Fibroblast of villous mesenchyme (primary cell): ENCODE measurements around the gene FLT1. TPM values are rescaled to one million over a fixed set of nuclear protein-coding genes. Genes with fewer than 3 reads are reported as not detected.

ENCODE experiments used
- DNase-seq: peaks from one replicate; pipeline ENCODE4 v3.0.0-alpha.2; 2010; ENCODE audit warnings: low read depth
- H3K4me3 ChIP-seq: 2 replicates; pipeline ENCODE4 v1.5.1; 2011; ENCODE audit warnings: low read depth, mild to moderate bottlenecking, low read length
- total RNA-seq: library from RNA; depleted of rRNA; stranded (reverse); fragments of >200 nt; gene quantifications from 2 replicates; pipeline ENCODE4 v1.2.3, GENCODE V29; 2012
- TF ChIP-seq, protein P1 (sequence below): IDR thresholded peaks from 2 replicates; pipeline ENCODE4 v1.5.1; 2012; ENCODE audit warnings: low read depth, mild to moderate bottlenecking, low read length; ENCODE audit not compliant: insufficient read depth

FLT1 gene
- total RNA-seq, 1 donor: 12.1 TPM

DNA sequence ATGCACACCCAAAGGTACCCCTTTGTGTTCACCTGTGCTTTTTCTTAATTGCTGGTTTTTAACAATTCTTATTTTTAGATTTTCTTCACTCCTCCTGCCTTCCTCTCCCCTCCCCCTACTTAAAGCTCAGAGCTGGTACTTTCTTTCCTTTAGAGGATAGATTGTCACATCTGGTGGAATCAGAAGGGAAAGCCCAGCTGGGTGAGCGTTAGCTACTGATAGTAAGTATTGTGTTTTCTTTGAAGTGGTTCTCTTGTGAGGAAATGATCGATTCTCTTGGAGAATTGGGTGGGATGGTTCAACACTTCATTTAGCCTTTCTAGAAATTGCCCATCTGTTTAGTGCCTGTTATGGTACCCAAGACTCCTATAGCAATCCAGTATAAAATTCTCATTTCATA lies 84.8 kb downstream of the FLT1 start:
- H3K4me3 ChIP-seq: no peak overlapping the region
- TF ChIP-seq, protein P1, sequence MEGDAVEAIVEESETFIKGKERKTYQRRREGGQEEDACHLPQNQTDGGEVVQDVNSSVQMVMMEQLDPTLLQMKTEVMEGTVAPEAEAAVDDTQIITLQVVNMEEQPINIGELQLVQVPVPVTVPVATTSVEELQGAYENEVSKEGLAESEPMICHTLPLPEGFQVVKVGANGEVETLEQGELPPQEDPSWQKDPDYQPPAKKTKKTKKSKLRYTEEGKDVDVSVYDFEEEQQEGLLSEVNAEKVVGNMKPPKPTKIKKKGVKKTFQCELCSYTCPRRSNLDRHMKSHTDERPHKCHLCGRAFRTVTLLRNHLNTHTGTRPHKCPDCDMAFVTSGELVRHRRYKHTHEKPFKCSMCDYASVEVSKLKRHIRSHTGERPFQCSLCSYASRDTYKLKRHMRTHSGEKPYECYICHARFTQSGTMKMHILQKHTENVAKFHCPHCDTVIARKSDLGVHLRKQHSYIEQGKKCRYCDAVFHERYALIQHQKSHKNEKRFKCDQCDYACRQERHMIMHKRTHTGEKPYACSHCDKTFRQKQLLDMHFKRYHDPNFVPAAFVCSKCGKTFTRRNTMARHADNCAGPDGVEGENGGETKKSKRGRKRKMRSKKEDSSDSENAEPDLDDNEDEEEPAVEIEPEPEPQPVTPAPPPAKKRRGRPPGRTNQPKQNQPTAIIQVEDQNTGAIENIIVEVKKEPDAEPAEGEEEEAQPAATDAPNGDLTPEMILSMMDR: no peak
- DNase-seq: no peak

DNA sequence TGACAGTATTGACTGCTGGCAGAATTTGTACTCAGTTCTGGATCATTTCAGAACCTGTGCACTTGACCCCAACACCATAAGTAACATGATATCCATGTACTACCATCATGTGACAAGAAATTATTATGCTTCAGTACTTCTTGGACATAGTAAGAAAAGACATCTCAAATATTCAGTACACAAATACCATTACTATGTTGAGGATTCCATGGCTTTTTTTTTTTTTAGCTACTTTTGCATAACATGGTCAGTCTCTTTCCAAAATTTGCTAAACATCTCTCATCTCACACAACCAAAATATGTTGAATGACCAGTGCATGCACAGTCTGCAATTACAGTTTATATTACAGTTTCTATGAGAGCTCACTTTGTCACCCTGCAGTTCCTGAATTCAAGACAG lies 85.3 kb downstream of the FLT1 start:
- no peak overlapping the region for H3K4me3 ChIP-seq
- TF ChIP-seq, protein P1: no peak
- DNase-seq: no peak

DNA sequence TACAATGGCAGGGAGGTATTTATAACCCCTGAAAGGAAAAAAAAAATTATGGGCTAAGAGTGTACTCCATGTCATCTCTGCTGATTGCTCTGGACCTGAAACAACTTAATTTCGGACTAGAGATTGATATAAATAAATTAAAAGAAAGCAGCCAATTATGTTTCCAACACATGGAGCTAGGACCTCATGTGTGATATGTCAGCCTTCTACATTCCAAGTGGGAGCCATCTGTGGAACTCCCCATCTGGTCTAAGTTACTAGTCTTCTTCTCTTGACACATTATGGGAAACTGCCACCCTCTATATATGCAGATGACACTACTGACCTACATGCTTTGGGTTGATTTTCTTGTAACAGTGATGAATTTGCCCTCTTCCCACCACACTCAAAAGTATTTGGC lies 86.1 kb downstream of the FLT1 start:
- no peak for DNase-seq
- TF ChIP-seq, protein P1: no peak
- H3K4me3 ChIP-seq: no peak overlapping the region

DNA sequence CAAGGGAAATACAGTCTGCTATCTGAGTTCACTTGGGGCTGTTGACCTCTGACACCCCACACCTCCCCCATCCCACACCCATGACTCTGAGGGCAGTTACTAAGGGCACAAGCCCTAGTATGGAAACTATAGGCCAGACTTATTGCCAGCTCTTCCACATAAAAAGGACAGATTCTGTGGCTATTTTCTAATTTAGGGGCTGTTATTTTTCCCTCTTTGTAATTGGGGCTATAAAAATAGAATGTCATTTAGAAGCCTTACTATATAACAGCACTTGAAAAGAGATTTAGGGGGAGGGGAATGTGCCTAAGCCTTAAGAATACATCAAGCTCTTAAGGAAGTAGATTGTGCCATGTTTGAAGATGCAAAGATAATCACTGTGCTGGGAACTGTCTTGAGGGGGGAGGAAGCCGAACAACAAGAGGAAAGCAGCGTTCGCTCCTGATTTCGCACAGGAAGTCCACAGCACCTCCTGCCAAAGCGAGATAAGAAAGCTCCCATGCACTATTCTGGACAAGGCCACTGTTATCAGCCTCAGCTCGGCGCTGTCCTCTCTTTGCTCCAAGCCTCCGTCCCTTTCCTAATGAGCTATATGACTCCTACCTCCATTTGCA lies 86.6 kb downstream of the FLT1 start:
- TF ChIP-seq, protein P1: no peak
- DNase-seq: peak; percentile 75
- H3K4me3 ChIP-seq: no peak overlapping the region

DNA sequence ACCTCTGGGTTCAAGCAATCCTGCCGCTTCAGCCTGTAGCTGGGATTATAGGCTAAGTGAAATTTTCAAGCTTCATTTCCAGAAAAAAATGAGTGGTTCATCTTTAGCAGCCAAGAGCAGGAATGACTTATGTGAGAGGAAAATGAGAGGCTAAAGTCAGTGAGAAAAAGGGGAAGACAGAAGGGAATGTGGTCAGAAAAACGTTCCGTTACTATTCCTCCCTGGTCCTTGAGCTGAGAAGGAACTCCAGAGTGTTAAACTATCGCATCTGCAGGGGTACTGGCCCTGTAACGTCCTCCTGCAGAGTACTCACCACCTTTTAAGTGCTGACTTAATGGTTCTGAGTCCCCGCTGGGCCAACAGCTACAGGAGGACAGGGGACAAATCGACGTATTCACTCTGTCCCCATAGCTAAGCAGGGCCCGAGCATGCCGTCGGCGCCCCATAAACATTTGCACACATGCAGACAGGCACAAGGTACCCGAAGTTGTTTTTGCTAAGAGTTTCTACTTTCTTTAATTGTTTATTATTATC lies 88.1 kb downstream of the FLT1 start:
- TF ChIP-seq, protein P1: no peak

DNA sequence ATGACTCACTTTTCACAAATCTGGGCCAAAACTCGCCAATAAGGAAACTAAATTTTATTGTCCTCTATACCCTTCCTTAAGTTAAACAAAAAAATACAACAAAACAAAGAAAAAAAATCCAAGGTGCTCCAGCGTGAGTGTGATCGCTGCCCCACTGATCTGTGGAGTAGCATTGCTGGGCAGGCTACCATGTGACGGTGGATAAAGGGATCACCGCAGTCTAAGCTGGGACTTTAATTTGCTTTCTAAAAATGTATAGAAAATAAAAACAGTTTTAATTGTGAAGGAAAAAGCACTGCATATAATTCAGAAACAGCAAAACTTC lies 92.9 kb downstream of the FLT1 start:
- TF ChIP-seq, protein P1: no peak
- DNase-seq: no peak
- no peak overlapping the region for H3K4me3 ChIP-seq

More for the DNA sequence above, 88.1 kb downstream of the FLT1 start:
- no peak overlapping the region for H3K4me3 ChIP-seq
- DNase-seq: no peak
